HCT116 (cell line): ENCODE measurements around the gene ZNF780B. TPM values are rescaled to one million over a fixed set of nuclear protein-coding genes. Genes with fewer than 3 reads are reported as not detected.
"Not testable (repeated sequence)": the region's sequence is repeated elsewhere in the genome, so short reads cannot be mapped to it uniquely, and the experiment has no call there.

ENCODE experiments used
- ATAC-seq: fragments of 200-7000 bp; cut with Tn5 transposase; 2 replicates; pipeline ENCODE4 v1.9.1; 2020; ENCODE audit warnings: mild to moderate bottlenecking, moderate library complexity
- BruUV-seq: library from RNA; stranded (reverse); fragments of 400-500 nt; replicated peaks from 2 replicates; lab custom pipeline; 2021; lab: Mats Ljungman, UMichigan
- CTCF ChIA-PET: fragments of 300-600 bp; sonication (Branson Sonifier 250); formaldehyde crosslinking; loops from one replicate; lab custom pipeline; 2021; ENCODE audit warnings: antibody characterized with exemption; lab: Charles Lee
- POLR2A ChIA-PET: fragments of 300-600, 350-600 bp; sonication (Branson Sonifier 250); formaldehyde crosslinking; loops from one replicate; lab custom pipeline; 2021; ENCODE audit warnings: antibody characterized with exemption; lab: Charles Lee
- RAD21 ChIA-PET, 2 experiments: fragments of 300-600 bp; sonication (Branson Sonifier 250); formaldehyde crosslinking; loops; one replicate each; lab custom pipeline; 2023; ENCODE audit warnings: low total read pairs in 2 of 2; ENCODE audit not compliant: uncharacterized antibody in 2 of 2, unreplicated experiment in 2 of 2, low non-redundant PET in 1 of 2; lab: Charles Lee
- DNase-seq: peaks from one replicate; pipeline ENCODE4 v3.0.0-alpha.2; 2010; ENCODE audit warnings: low read depth, low spot score
- H2AFZ ChIP-seq: fragments of 200-600 bp; shearing (Covaris generic), sonication (generic); 2 replicates; pipeline ENCODE4 v1.6.1; 2017; ENCODE audit warnings: low read depth, mixed run types, mixed read lengths, antibody characterized with exemption, low read length; ENCODE audit not compliant: poor library complexity, severe bottlenecking
- H3K27ac ChIP-seq: 2 replicates; pipeline ENCODE4 v1.5.1; 2012; ENCODE audit warnings: low read depth, low read length
- H3K27me3 ChIP-seq: fragments of 200-600 bp; sonication (generic); 2 replicates; pipeline ENCODE4 v1.6.1; 2016; ENCODE audit warnings: mixed run types, low read length, mixed read lengths; ENCODE audit not compliant: insufficient read depth
- H3K36me3 ChIP-seq, 2 experiments: fragments of 200-500 bp in 1 of 2; fragments of 200-600 bp in 1 of 2; sonication (Bioruptor generic) in 1 of 2; sonication (generic) in 1 of 2; 2 replicates each; pipeline versions ENCODE4 v1.5.1 to v1.6.1; 2014 to 2016; ENCODE audit warnings: low read length in 2 of 2, inconsistent platforms in 1 of 2, mixed read lengths in 1 of 2, mixed run types in 1 of 2; ENCODE audit not compliant: insufficient read depth in 2 of 2, control insufficient read depth in 1 of 2
- H3K4me1 ChIP-seq, 2 experiments: fragments of 200-600 bp in 1 of 2; sonication (generic) in 1 of 2; 2 replicates each; pipeline versions ENCODE4 v1.5.1 to v1.6.1; 2012 to 2017; ENCODE audit warnings: low read length in 2 of 2, inconsistent platforms in 1 of 2, mild to moderate bottlenecking in 1 of 2, mixed read lengths in 1 of 2, mixed run types in 1 of 2, moderate library complexity in 1 of 2; ENCODE audit not compliant: insufficient read depth in 2 of 2, control insufficient read depth in 1 of 2
- H3K4me2 ChIP-seq: fragments of 200-600 bp; sonication (generic); 2 replicates; pipeline ENCODE4 v1.6.1; 2017; ENCODE audit warnings: mixed run types, low read length, mixed read lengths
- H3K4me3 ChIP-seq, 2 experiments: fragments of 200-600 bp in 1 of 2; sonication (generic) in 1 of 2; replicated peaks in 1 of 2; 2 replicates each; pipeline ENCODE4 v1.5.1; 2011 to 2016; ENCODE audit warnings: low read length in 2 of 2, control low read depth in 1 of 2, low read depth in 1 of 2, mild to moderate bottlenecking in 1 of 2, mixed read lengths in 1 of 2, mixed run types in 1 of 2
- H3K79me2 ChIP-seq: fragments of 200-600 bp; sonication (generic); 2 replicates; pipeline ENCODE4 v1.6.1; 2017; ENCODE audit warnings: mild to moderate bottlenecking, mixed run types, low read length, moderate library complexity, mixed read lengths; ENCODE audit not compliant: insufficient read depth
- H3K9ac ChIP-seq: fragments of 200-600 bp; sonication (generic); 2 replicates; pipeline ENCODE4 v1.6.1; 2016; ENCODE audit warnings: low read length, mixed read lengths
- H3K9me2 ChIP-seq: fragments of 200-600 bp; sonication (generic), shearing (Covaris generic); 2 replicates; pipeline ENCODE4 v1.6.1; 2017; ENCODE audit warnings: mixed run types, mild to moderate bottlenecking, moderate library complexity; ENCODE audit not compliant: insufficient read depth
- H3K9me3 ChIP-seq, 2 experiments: fragments of 200-500 bp in 1 of 2; fragments of 200-600 bp in 1 of 2; sonication (Bioruptor generic) in 1 of 2; sonication (generic) in 1 of 2; 2 replicates each; pipeline ENCODE4 v1.6.1; 2014 to 2017; ENCODE audit warnings: low read length in 2 of 2, mixed read lengths in 2 of 2, inconsistent platforms in 1 of 2, low read depth in 1 of 2, mild to moderate bottlenecking in 1 of 2, mixed run types in 1 of 2, moderate library complexity in 1 of 2; ENCODE audit not compliant: control insufficient read depth in 1 of 2, insufficient read depth in 1 of 2
- H4K20me1 ChIP-seq: fragments of 200-600 bp; sonication (generic), shearing (Covaris generic); 2 replicates; pipeline ENCODE4 v1.6.1; 2017; ENCODE audit warnings: mixed run types, mild to moderate bottlenecking, moderate library complexity; ENCODE audit not compliant: insufficient read depth
- CBX3 ChIP-seq: IDR thresholded peaks from 2 replicates; pipeline ENCODE4 v1.6.1; 2012; ENCODE audit warnings: low read depth
- CEBPB ChIP-seq: IDR thresholded peaks from 2 replicates; pipeline ENCODE4 v1.6.1; 2012; ENCODE audit warnings: low read depth
- EGR1 ChIP-seq: IDR thresholded peaks from 2 replicates; pipeline ENCODE4 v1.6.1; 2012; ENCODE audit warnings: low read depth
- ELF1 ChIP-seq: IDR thresholded peaks from 2 replicates; pipeline ENCODE4 v1.6.1; 2012; ENCODE audit warnings: low read depth, borderline replicate concordance
- EZH2 ChIP-seq: fragments of 200-600 bp; sonication (generic); IDR thresholded peaks from 2 replicates; pipeline ENCODE4 v1.6.1; 2017; ENCODE audit warnings: antibody characterized with exemption, mixed run types
- EZH2phosphoT487 ChIP-seq: fragments of 200-600 bp; IDR thresholded peaks from 2 replicates; pipeline ENCODE4 v1.6.1; 2018; ENCODE audit warnings: antibody characterized with exemption, borderline replicate concordance
- FOSL1 ChIP-seq: IDR thresholded peaks from 2 replicates; pipeline ENCODE4 v1.6.1; 2012; ENCODE audit warnings: low read depth
- JUND ChIP-seq: IDR thresholded peaks from 2 replicates; pipeline ENCODE4 v1.6.1; 2012
- POLR2AphosphoS5 ChIP-seq: IDR thresholded peaks from 2 replicates; pipeline ENCODE4 v1.6.1; 2011; ENCODE audit warnings: mild to moderate bottlenecking, low read depth, low read length, moderate library complexity
- RAD21 ChIP-seq: IDR thresholded peaks from 2 replicates; pipeline ENCODE4 v1.6.1; 2012; ENCODE audit warnings: low read depth, mild to moderate bottlenecking
- SIN3A ChIP-seq: IDR thresholded peaks from 2 replicates; pipeline ENCODE4 v1.6.1; 2012; ENCODE audit warnings: low read depth
- SP1 ChIP-seq: IDR thresholded peaks from 2 replicates; pipeline ENCODE4 v1.6.1; 2012; ENCODE audit warnings: low read depth
- TCF7L2 ChIP-seq: IDR thresholded peaks from 2 replicates; pipeline ENCODE4 v1.7.0; 2011; ENCODE audit warnings: borderline replicate concordance, inconsistent platforms; ENCODE audit not compliant: insufficient read depth, insufficient read length; ENCODE audit errors: extremely low read depth
- YY1 ChIP-seq: IDR thresholded peaks from 2 replicates; pipeline ENCODE4 v1.6.1; 2011; ENCODE audit warnings: low read length, low read depth, moderate library complexity, mild to moderate bottlenecking; ENCODE audit not compliant: insufficient replicate concordance; ENCODE audit errors: extremely low read depth
- ZNF274 ChIP-seq: fragments of 200-500 bp; sonication (Bioruptor generic); IDR thresholded peaks from 2 replicates; pipeline ENCODE4 v1.6.1; 2014; ENCODE audit warnings: mild to moderate bottlenecking, low read depth, low read length, inconsistent platforms
- intact Hi-C: fragments of 100-400 bp; cut with micrococcal nuclease; formaldehyde crosslinking; loops from 2 replicates; pipeline ENCODE4 v1.10.0; 2022
- total RNA-seq: library from RNA; stranded (reverse); gene quantifications from one replicate; pipeline ENCODE4 v1.2.1, GENCODE V29; 2021; ENCODE audit not compliant: unreplicated experiment
- TF ChIP-seq, protein P1 (sequence below): IDR thresholded peaks from 2 replicates; pipeline ENCODE4 v1.6.1; 2012; ENCODE audit warnings: low read depth
- TF ChIP-seq, protein P2 (sequence below): IDR thresholded peaks from 2 replicates; pipeline ENCODE4 v1.6.1; 2012
- TF ChIP-seq, protein P3 (sequence below): IDR thresholded peaks from 2 replicates; pipeline ENCODE4 v1.6.1; 2011; ENCODE audit warnings: mild to moderate bottlenecking, low read length, moderate library complexity; ENCODE audit not compliant: insufficient replicate concordance; ENCODE audit errors: extremely low read depth

ZNF780B gene
- total RNA-seq, 1 experiment from 2014 or later, result 10.5 TPM

DNA sequence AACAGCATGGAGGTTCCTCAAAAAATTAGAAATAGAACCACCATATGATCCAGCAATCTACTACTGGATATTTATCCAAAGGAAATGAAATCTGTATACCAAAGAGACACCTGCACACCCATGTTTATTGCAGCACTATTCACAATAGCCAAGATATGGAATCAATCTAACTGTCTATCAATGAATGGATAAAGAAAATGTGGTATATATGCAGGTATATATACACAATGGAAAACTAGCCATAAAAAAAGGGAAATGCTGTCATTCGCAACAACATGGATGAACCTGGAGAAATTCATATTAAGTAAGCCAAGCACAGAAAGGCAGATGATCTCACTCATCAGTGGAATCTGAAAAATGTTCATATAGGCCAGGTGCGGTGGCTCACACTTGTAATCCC, 2.5 kb downstream of the ZNF780B start:
- peaks cover 0 to 11% of the 10 kb centered on the region in 2 experiments; a peak in 3 of 4 replicates for H3K9me3 ChIP-seq
- DNase-seq (no peak), ATAC-seq (no peak)
- ChIA-PET RAD21 (no interaction called here), POLR2A (no interaction called here), CTCF (no interaction called here)
- H4K20me1 ChIP-seq, result no peaks in the 10 kb centered on the region
- H2AFZ ChIP-seq, result no peak overlapping the region
- TF ChIP-seq TCF7L2 (no peak), CEBPB (no peak), RAD21 (no peak), CBX3 (no peak), FOSL1 (no peak), EZH2phosphoT487 (no peak), ZNF274 (no peak), SP1 (no peak), SIN3A (no peak), YY1 (no peak), JUND (no peak), ELF1 (no peak), EGR1 (no peak), POLR2AphosphoS5 (no peak), EZH2 (no peak)
- TF ChIP-seq, protein P1, sequence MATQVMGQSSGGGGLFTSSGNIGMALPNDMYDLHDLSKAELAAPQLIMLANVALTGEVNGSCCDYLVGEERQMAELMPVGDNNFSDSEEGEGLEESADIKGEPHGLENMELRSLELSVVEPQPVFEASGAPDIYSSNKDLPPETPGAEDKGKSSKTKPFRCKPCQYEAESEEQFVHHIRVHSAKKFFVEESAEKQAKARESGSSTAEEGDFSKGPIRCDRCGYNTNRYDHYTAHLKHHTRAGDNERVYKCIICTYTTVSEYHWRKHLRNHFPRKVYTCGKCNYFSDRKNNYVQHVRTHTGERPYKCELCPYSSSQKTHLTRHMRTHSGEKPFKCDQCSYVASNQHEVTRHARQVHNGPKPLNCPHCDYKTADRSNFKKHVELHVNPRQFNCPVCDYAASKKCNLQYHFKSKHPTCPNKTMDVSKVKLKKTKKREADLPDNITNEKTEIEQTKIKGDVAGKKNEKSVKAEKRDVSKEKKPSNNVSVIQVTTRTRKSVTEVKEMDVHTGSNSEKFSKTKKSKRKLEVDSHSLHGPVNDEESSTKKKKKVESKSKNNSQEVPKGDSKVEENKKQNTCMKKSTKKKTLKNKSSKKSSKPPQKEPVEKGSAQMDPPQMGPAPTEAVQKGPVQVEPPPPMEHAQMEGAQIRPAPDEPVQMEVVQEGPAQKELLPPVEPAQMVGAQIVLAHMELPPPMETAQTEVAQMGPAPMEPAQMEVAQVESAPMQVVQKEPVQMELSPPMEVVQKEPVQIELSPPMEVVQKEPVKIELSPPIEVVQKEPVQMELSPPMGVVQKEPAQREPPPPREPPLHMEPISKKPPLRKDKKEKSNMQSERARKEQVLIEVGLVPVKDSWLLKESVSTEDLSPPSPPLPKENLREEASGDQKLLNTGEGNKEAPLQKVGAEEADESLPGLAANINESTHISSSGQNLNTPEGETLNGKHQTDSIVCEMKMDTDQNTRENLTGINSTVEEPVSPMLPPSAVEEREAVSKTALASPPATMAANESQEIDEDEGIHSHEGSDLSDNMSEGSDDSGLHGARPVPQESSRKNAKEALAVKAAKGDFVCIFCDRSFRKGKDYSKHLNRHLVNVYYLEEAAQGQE, result no peak
- TF ChIP-seq, protein P2, sequence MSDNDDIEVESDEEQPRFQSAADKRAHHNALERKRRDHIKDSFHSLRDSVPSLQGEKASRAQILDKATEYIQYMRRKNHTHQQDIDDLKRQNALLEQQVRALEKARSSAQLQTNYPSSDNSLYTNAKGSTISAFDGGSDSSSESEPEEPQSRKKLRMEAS, result no peak
- TF ChIP-seq, protein P3, sequence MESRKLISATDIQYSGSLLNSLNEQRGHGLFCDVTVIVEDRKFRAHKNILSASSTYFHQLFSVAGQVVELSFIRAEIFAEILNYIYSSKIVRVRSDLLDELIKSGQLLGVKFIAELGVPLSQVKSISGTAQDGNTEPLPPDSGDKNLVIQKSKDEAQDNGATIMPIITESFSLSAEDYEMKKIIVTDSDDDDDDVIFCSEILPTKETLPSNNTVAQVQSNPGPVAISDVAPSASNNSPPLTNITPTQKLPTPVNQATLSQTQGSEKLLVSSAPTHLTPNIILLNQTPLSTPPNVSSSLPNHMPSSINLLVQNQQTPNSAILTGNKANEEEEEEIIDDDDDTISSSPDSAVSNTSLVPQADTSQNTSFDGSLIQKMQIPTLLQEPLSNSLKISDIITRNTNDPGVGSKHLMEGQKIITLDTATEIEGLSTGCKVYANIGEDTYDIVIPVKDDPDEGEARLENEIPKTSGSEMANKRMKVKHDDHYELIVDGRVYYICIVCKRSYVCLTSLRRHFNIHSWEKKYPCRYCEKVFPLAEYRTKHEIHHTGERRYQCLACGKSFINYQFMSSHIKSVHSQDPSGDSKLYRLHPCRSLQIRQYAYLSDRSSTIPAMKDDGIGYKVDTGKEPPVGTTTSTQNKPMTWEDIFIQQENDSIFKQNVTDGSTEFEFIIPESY, result no peak
- intact Hi-C loops, result no loop called here
- H3K79me2 ChIP-seq, result peaks cover 8% of the 10 kb centered on the region
- no TSS peak for BruUV-seq
- H3K9ac ChIP-seq, result no peak overlapping the region
- peaks cover 2 to 17% of the 10 kb centered on the region in 2 experiments; a peak in 1 of 4 replicates for H3K4me1 ChIP-seq
- H3K27ac ChIP-seq, result no peak overlapping the region
- H3K4me3 ChIP-seq, result no peak overlapping the region
- H3K4me2 ChIP-seq, result no peak overlapping the region
- no peaks in the 10 kb centered on the region for H3K9me2 ChIP-seq
- no peaks in the 10 kb centered on the region for H3K27me3 ChIP-seq
- H3K36me3 ChIP-seq, result peaks cover 0 to 2% of the 10 kb centered on the region in 2 experiments; a peak in 1 of 4 replicates

DNA sequence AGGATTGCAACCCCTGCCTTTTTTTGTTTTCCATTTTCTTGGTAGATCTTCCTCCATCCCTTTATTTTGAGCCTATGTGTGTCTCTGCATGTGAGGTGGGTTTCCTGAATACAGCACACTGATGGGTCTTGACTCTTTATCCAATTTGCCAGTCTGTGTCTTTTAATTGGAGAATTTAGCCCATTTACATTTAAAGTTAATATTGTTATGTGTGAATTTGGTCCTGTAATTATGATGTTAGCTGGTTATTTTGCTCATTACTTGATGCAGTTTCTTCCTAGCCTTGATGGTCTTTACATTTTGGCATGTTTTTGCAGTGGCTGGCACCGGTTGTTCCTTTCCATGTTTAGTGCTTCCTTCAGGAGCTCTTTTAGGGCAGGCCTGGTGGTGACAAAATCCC, 14.3 kb downstream of the ZNF780B start:
- H3K4me3 ChIP-seq, H2AFZ ChIP-seq, H3K79me2 ChIP-seq, RAD21 ChIA-PET, H3K9ac ChIP-seq, H3K4me2 ChIP-seq, POLR2A ChIA-PET, BruUV-seq, H4K20me1 ChIP-seq, intact Hi-C loops, ATAC-seq, H3K9me2 ChIP-seq, H3K27ac ChIP-seq, DNase-seq, CTCF ChIA-PET, H3K4me1 ChIP-seq, H3K27me3 ChIP-seq: not testable (repeated sequence)
- H3K9me3 ChIP-seq, result peaks cover 9 to 15% of the 10 kb centered on the region in 2 experiments; a peak in 2 of 4 replicates
- H3K36me3 ChIP-seq, result peaks cover 9 to 15% of the 10 kb centered on the region in 2 experiments; a peak in 3 of 4 replicates
